HG03354 (cell line): ENCODE data around the gene PRKCB.
"Not testable (repeated sequence)": the region's sequence is repeated elsewhere in the genome, so short reads cannot be mapped to it uniquely, and the experiment has no call there.

Source experiments
- ATAC-seq: cut with Tn5 transposase; IDR thresholded peaks from one replicate; pipeline ENCODE4 v1.9.1; 2021; ENCODE audit warnings: mild to moderate bottlenecking; ENCODE audit not compliant: unreplicated experiment, poor library complexity, severe bottlenecking

PRKCB gene

DNA sequence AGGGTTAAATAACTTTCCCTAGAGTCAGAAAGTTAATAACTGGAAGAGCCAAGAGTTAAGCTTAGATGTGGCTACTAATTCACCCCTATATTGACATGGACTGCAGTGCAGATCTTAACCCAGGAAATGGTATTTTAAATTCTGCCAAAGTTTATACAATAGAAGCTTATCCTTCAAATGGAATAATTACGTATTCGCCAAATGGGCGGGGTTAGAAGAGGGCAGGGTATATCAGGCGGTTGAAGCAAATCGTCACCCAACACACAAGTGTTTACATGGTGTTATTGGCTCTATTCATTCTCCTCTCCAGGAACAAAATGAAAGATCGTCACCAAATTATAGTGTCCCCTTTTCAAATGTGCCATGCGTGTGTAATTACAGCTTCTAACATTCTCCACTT lies 182.7 kb downstream of the PRKCB start:
- no peak for ATAC-seq

DNA sequence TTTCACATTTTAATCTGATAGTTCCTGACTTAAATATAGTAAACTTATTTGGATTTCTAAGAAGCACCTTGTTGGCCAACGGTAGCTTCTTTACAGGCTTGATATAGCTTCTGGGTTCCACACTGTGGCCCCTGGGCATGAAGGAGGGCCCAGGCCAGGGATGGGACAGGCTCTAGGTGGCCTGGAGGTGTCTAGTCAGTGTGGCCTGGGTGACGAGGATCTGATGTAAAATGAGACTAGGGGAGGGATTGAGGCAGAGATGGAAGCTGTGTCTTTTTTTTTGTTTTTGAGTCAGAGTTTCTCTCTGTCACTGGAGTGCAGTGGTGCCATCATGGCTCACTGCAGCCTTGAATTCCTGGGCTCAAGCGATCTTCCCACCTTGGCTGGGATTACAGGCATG lies 187.0 kb downstream of the PRKCB start:
- no peak for ATAC-seq

DNA sequence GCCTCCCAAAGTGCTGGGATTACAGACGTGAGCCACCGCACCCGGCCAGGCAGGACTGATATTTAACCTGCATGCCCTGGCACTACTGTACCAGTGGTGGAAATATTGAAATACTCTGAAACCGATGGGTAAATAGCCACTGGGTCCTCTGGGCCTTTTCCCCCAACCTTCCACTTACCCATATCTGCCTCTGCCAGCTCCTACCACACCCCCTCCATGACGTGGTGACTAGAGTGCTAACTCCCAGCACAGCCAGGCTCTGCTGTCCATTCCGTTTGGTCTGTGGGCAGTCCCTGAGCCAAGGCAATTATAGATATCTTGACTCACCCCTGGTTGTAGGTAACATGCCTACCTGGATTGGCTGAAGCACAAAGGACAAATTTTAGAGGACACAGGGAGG lies 187.8 kb downstream of the PRKCB start:
- no peak for ATAC-seq

DNA sequence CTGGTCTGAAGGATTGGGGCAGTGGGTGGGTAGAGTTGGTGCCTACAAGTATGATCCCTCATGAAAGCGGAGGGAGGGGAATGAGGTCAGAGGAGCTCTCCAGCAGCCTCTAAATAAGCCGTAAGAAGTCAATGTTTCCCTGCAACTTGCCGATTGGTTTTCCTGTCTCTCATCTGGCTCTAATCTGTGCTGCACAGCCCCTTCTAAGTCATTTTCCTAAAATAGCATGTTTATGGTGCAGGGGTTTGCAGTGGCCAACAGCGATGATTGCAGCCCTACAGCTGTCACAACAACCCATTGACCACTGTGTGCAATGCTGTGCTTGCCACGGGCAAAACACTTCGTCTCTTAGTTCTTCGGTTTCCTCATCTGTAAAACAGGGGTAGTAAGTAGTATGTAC lies 189.2 kb downstream of the PRKCB start:
- ATAC-seq: no peak

DNA sequence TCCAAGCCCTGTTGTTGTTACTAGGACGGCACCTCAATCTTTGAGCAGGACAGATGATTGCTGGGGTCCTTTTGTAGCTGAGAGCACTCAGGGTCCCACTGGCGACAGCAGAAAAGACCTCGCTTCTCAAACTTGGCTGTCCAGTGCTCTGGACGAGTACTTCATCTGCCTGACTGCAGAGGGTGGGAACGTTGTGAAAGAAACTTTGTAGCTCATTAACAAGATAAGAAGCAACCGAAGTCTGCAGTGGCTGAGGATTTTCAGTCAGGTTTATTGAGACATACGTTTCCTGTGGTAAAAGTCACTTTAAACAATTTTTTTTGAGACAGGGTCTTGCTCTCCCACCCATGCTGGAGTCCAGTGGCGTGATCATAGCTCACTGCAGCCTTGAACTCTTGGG lies 191.7 kb downstream of the PRKCB start:
- no peak for ATAC-seq

DNA sequence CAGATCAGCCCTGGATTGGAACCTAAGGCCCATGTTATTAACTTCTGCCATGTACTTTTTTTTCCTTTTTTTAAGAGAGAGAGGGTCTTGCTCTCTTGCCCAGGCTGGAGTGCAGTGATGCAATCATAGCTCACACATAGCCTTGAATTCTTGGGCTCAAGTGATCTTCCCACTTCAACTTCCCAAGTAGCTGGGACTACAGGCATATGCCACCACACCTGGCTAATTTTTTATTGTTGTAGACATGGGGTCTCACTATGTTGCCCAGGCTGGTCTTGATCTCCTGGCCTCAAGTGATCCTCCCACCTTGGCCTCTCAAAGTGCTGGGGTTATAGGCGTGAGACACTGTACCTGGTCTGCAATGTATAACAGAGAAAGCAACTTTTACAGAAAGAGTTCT lies 194.1 kb downstream of the PRKCB start:
- ATAC-seq: not testable (repeated sequence)

DNA sequence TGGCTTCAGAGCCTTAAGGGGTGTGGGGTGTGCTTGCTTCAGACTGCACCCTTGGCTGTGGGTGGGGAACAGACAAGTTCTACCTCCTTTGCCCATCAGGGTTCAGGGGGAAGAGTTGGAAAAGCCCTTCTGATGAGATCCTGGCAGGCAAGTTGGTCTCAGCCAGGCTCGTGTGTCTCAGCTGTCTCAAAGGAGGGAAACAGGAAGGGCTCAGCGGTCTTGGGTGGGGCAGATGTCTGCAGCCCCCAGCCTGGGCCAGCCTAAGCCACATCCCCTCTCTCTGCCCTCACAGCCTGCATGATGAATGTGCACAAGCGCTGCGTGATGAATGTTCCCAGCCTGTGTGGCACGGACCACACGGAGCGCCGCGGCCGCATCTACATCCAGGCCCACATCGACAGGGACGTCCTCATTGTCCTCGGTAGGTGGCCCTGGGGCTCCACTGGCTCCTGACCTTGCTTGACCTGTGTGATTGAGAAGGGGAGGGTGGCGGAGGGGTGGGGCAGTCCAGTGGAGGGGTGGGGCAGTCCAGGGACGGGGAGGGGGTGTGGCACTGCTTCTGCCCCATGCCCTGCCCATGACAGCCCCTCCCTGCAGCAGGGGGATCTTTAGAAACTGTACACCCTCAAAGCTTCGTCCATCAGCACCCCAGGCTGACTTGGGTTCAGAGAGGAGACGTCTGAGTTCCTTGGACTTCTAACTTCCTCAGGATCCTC lies 199.5 kb downstream of the PRKCB start:
- no peak for ATAC-seq

DNA sequence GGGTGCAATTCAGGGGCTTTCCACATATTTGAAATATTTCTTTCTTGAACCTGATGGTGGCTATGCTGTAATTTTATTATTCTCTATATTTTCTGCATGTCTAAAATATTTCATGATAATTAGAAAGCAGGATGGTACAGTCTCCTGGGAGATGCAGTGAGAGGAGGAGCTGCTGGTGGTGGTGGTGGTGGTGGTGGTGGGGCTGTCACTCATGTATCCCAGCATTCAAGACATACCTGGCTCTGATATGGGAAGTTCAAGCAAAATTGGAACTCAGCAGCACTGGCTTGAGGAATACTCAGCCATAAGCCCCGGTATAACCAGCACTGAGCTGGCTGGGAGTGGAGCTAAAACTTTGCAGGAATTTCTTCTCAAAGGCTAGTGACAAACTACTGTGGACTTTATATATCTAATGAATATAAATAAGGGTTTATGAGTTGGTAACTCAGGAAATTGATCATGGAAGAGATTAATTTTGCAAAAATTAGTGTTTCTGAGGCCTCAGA lies 200.3 kb downstream of the PRKCB start:
- ATAC-seq: no peak

DNA sequence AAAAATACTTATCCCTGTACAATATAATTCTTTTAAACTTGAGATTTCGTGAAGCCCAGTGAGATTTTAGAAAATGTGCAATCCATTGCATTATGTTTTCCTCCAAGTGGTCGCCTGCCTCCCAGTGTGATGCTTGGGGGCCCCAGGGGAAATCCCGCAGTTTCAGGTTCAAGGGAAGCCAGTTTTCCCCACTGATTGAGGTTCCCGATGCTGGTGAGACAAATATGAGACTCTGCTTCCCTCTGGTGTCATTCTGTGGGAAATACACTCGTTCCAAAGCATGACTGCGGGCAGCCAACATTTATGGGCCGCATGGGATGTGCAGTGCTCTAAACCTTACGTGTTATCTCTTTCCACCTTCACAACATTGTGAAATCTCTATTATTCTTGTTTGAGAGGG lies 200.8 kb downstream of the PRKCB start:
- no peak for ATAC-seq

DNA sequence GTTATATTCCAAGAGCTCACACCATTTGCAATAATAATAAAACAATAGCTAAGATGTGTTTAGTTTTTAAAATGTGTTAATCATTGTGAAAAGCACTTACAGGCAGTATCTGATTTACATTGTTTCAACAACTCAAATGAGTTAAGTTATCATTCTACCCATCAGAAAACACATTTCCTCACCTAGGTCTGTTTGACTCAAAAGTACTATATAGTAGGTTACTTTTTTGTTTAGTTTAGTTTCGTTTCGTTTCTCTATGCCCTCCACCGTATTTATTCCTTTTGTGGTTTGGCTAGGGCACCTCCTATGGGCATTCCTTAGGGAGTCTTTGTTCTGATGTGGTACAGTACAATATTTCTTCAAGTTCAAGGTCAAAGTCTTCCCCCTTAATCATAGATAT lies 201.6 kb downstream of the PRKCB start:
- no peak for ATAC-seq

DNA sequence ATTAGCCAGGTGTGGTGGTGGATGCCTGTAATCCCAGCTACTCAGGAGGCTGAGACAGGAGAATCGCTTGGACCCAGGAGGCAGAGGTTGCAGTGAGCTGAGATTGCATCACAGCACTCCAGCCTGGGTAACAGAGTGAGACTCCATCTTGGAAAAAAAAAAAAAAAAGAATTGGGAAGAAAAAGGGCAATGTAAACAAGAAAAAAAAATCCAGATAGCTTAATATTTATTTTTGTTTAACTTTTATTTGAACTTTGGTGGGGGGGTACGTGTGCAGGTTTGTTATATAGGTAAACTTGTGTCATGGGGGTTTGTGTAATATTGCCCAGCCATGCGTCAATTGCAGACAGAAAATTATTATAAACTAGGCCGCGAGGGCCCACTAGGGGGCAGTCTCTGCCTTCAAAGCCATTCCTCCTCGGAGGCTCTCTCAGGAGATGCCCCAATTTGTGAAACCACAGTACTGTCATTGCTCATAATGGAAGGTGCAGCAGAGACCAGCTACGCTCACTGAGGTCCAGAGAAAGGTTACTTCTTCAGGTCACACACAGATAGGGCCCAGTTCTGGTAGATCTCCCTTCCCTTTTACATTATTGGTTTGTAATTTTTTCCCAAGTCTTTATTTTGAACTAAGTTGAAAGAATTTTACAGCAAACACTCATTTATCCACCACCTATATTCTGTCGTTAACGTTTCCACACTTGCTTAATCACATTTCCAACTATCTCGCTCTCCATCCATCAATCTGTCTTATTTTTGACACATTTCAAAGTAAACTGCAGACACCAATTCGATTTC lies 206.2 kb downstream of the PRKCB start:
- no peak for ATAC-seq

DNA sequence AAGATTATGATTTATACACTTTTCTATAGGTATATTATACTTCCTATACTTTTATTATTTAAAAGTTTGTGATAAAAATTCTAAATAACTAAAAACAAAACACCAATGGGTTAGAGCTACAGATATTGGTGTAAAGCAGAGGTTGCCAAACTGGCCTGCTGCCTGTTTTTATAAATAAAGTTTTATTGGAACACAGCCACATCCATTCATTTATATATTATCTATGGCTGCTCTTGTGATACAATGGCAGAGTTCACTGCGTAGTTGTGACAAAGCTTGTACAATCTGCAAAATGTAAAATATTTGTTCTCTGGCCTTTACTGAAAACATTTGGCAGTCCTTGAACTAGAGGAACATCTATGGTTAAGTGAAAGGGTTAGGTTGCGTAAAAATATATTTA lies 208.7 kb downstream of the PRKCB start:
- ATAC-seq: no peak

DNA sequence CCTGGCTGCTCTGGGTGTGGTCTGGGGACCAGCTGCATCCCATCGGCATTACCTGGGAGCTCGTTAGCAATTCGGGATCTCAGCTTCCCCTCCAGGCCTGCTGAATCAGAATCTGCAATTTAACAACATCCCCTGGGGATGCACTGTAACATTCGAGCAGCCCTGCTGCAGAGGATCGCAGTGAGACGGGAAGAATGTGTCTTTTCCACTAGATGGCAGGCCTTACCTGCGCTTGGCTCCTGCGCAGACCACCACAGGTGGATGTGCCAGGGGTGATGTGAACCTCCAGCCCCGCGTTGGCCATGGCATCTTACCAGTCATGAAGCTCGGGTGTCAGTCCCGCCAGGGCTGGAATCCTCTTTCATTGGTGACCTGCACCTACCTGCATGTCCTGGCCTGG lies 209.9 kb downstream of the PRKCB start:
- ATAC-seq: no peak

DNA sequence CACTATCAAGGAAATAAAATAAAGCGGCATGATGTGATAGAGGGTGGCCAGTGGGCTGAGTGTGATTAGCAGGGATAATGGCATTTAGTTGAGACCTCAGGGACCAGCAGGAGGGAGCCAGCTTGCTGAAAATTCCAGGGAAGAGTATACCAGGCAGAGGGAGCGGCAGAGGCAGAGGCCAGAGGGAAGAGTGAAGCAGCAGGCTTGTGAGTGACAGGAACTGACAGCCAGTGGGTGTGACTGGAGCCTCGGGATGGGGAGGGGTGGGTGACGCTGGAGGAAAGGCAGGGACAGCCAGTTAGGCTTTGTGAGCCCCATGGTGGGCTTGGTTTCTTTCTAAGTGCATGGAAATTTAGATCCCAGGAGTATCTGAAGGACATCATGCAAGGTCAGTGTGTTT lies 210.7 kb downstream of the PRKCB start:
- ATAC-seq: no peak

DNA sequence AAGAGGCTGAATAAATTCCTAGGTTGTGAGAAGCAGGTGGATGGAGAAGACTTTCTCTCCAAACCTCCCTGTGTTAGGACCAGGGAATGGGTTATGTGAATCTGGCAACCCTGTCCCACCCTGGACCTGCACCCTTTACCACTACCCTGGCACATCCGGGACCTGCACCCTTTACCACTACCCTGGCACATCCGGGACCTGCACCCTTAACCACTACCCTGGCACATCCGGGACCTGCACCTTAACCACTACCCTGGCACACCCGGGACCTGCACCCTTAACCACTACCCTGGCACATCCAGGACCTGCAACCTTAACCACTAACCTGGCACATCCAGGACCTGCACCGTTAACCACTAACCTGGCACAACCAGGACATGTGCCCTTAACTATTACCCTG lies 213.3 kb downstream of the PRKCB start:
- no peak for ATAC-seq

DNA sequence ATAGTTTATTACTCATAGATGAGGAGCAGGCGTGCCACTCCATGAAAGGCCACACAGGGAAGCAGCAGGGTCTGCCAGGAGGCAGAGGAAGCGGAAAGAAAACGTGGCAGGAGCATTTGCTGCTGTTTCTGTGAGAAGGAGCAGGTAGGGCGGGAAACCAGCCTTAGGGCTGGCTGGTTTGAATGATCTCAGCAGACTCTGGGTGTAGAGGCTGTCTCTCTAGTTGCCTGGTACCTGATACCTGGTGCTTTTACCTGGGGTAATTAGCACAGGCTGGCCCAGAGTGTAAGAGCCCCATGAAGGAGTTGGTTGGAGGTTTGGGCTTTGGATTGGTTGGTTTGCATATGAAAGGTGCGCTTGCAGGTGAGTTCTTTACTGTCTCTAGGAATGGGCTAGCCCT lies 215.3 kb downstream of the PRKCB start:
- ATAC-seq: no peak

DNA sequence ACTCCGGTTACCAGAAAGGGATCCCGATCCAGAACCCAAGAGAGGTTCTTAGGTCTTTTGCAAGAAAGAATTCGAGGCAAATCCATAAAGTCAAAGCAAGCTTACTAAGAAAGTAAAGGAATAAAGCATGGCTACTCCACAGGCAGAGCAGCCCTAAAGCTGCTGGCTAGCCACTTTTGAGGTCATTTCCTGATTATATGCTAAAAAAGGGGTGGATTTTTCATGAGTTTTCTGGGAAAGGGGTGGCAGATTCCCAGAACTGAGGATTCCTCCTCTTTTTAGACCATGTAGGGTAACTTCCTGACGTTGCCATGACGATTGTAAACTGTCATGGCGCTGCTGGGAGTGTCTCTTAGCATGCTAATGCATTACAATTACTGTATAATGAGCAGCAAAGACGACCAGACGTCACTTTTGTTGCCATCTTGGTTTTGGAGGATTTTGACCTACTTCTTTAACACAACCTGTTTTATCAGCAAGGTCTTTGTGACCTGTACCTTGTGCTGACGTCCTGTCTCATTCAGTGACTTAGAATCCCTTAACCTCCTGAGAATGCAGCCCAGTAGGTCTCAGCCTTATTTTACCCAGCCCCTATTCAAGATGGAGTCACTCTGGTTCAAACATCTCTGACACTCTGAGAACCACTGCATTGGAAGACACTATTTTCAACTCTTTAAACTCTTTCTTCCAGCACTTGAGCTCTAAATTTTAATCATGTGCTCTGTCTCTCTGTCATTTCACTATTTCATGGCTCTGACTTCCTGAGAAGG lies 216.7 kb downstream of the PRKCB start:
- no peak for ATAC-seq

DNA sequence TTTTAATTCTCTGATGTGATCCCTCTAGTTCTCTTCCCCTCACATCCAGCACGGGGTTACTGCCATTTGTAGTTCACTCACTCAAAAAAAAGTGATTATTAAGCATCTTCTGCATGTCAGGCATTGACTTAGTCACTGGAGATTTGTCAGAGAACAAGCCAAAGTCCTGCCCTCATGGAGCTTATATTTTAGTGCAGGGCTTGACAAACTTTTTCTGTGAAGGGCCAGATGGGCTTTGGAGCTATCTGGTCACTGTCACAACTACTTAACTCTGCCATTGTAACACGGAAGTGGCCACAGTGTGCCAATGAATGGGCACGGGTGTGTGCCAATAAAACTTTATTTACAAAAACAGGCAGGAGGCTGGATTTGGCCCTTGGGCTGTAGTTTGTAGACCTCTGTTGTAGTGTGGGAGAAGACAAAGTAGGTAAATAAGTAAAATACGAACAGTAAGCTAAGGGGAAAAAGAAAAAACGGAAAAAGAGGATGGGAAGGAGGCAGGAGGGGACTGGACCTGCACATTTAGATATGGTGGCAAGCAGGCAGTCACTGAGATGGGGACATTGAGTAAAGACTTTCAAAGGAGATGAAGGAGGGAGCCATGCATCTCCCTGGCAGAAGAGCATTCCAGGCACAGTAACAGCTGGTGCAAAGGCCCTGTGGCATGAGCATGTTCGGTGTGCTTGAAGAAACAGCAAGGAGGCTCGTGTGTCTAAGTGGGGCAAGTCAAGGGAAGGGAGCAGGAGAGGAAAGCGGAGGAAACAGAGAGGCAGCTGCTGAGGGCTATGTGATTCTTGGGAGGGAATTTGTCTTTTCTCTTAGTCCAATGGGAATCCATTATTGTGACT lies 217.5 kb downstream of the PRKCB start:
- no peak for ATAC-seq

DNA sequence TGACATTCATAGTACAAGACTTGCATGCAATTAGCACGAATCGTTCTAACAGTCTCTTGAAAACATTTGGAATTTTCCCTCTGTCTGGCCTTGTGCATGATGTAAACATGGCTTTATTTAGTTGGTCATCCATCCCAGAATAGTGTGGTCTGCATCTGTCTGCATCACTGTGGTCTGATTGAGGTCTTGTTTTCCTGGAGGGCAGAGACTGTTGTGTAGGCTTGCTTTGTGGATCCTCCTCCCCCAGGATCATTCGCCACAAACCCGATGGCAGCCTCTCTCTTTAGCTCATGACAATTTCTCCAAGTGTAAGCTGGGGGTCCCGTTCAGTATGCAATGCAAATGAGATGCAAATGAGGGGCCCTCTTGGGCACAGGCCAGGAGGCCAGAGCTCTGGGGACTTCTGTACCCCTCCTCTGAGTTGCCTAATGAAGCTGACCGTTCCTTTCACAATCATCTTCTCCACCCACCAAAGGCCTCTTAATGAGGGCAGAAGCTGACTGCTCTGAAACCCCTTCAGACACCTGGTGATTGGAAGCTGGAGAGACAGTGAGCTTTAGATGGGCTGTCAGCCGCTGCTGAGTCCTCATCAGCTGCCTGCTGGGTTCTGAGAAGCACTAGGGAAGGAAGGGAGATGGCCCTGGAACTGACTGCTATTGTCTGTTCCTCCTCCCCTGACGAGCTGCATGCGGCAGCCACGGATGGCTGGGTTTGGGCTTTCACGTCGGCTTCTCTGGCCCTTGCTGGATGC lies 219.1 kb downstream of the PRKCB start:
- no peak for ATAC-seq
